GM23248 (cell line): Measurements from ENCODE around the gene MAP3K6. TPM values are rescaled to one million over a fixed set of nuclear protein-coding genes. Genes with fewer than 3 reads are reported as not detected.
A peak's percentile ranks its signal among the peaks of the same experiment; 100 is the strongest.

ENCODE experiments used
- DNase-seq: peaks from one replicate; pipeline ENCODE4 v3.0.0-alpha.2; 2015
- H2AFZ ChIP-seq: fragments of 200-600 bp; sonication (generic); 2 replicates; pipeline ENCODE4 v1.6.1; 2016; ENCODE audit warnings: antibody characterized with exemption
- H3F3A ChIP-seq: fragments of 200-600 bp; sonication (generic); 2 replicates; pipeline ENCODE4 v1.6.1; 2016; ENCODE audit warnings: mild to moderate bottlenecking, antibody characterized with exemption, mixed run types; ENCODE audit not compliant: insufficient read depth
- H3K27ac ChIP-seq: fragments of 200-600 bp; sonication (generic); 2 replicates; pipeline ENCODE4 v1.5.1; 2016; ENCODE audit warnings: mild to moderate bottlenecking
- H3K27me3 ChIP-seq: fragments of 200-600 bp; sonication (generic); replicated peaks from 2 replicates; pipeline ENCODE4 v1.6.1; 2016; ENCODE audit warnings: mild to moderate bottlenecking; ENCODE audit not compliant: insufficient read depth
- H3K36me3 ChIP-seq: fragments of 200-600 bp; sonication (generic); 2 replicates; pipeline ENCODE4 v1.6.1; 2016; ENCODE audit warnings: low read depth, mild to moderate bottlenecking
- H3K4me1 ChIP-seq: fragments of 200-600 bp; sonication (generic); 2 replicates; pipeline ENCODE4 v1.6.1; 2016; ENCODE audit warnings: mild to moderate bottlenecking; ENCODE audit not compliant: insufficient read depth
- H3K4me2 ChIP-seq: fragments of 200-600 bp; sonication (generic); one replicate; pipeline ENCODE4 v1.6.1; 2016; ENCODE audit warnings: mild to moderate bottlenecking; ENCODE audit not compliant: unreplicated experiment
- H3K4me3 ChIP-seq: fragments of 200-600 bp; sonication (generic); 2 replicates; pipeline ENCODE4 v1.5.1; 2016; ENCODE audit warnings: mild to moderate bottlenecking
- H3K79me2 ChIP-seq: fragments of 200-600 bp; sonication (generic); 2 replicates; pipeline ENCODE4 v1.6.1; 2016; ENCODE audit warnings: mild to moderate bottlenecking; ENCODE audit not compliant: insufficient read depth
- H3K9ac ChIP-seq: fragments of 200-600 bp; sonication (generic); 2 replicates; pipeline ENCODE4 v1.6.1; 2016; ENCODE audit warnings: mild to moderate bottlenecking
- H3K9me2 ChIP-seq: fragments of 200-600 bp; sonication (generic); 2 replicates; pipeline ENCODE4 v1.6.1; 2016; ENCODE audit warnings: mixed run types, mild to moderate bottlenecking, moderate library complexity; ENCODE audit not compliant: insufficient read depth
- H3K9me3 ChIP-seq: fragments of 200-600 bp; sonication (generic); one replicate; pipeline ENCODE4 v1.6.1; 2017; ENCODE audit warnings: low read depth
- H4K20me1 ChIP-seq: fragments of 200-600 bp; sonication (generic); 2 replicates; pipeline ENCODE4 v1.6.0; 2016; ENCODE audit not compliant: insufficient read depth
- EZH2 ChIP-seq: fragments of 200-600 bp; sonication (generic); IDR thresholded peaks from 2 replicates; pipeline ENCODE4 v1.6.1; 2018; ENCODE audit warnings: antibody characterized with exemption, mild to moderate bottlenecking; ENCODE audit not compliant: insufficient read depth, poor library complexity, severe bottlenecking
- EZH2phosphoT487 ChIP-seq: fragments of 200-600 bp; sonication (generic); IDR thresholded peaks from 2 replicates; pipeline ENCODE4 v1.6.1; 2018; ENCODE audit warnings: antibody characterized with exemption, moderate library complexity, mild to moderate bottlenecking, low read depth; ENCODE audit not compliant: insufficient read depth
- WGBS, 2 experiments: methylation state at CpG; one replicate each; pipeline ENCODE4 v1.1.6; 2015 to 2017; ENCODE audit warnings: low lambda C conversion rate in 2 of 2, low coverage in 1 of 2; ENCODE audit errors: missing lambda C conversion rate in 2 of 2; 5-methylcytosine and 5-hydroxymethylcytosine counted together
- in situ Hi-C: fragments of 300-500 bp; cut with MboI; formaldehyde crosslinking; loops from 2 replicates; pipeline ENCODE4 v1.15.0; 2020
- polyA plus RNA-seq: library from polyadenylated mRNA; unstranded; fragments of >200 nt; fragmentation: Nextera tagmentation; extraction: Ambion mirVana; gene quantifications from 2 replicates; pipeline ENCODE4 v1.2.1, GENCODE V29; 2016
- total RNA-seq: library from RNA; depleted of rRNA; stranded (reverse); fragments of >200 nt; shearing (Covaris generic); gene quantifications from 2 replicates; pipeline ENCODE4 v1.2.3, GENCODE V29; 2014

The MAP3K6 gene
- total and polyA plus RNA-seq, 2 experiments from 2014 or later, result 13.7 to 40.3 TPM

GRCh38 chr1:27342778-27343638 lies 23.8 kb downstream of the MAP3K6 start:
- in situ Hi-C loops, result no loop called here

GRCh38 chr1:27342391-27342777 lies 24.4 kb downstream of the MAP3K6 start:
- no peak overlapping the region for H2AFZ ChIP-seq
- no peaks in the 10 kb centered on the region for H3K79me2 ChIP-seq
- 91 to 93% methylated on average over 8 of the region's 8 CpGs for WGBS, 2 experiments
- H4K20me1 ChIP-seq, result no peaks in the 10 kb centered on the region
- no peaks in the 10 kb centered on the region for H3K36me3 ChIP-seq
- in situ Hi-C loops, result no loop called here
- no peak overlapping the region for H3K27ac ChIP-seq
- H3K27me3 ChIP-seq, result no peaks in the 10 kb centered on the region
- no peak for DNase-seq
- no peaks in the 10 kb centered on the region for H3K9me3 ChIP-seq
- H3K9me2 ChIP-seq, result no peaks in the 10 kb centered on the region
- H3K9ac ChIP-seq, result no peak overlapping the region
- no peak overlapping the region for H3K4me3 ChIP-seq
- no peak overlapping the region for H3K4me2 ChIP-seq
- no peaks in the 10 kb centered on the region for H3F3A ChIP-seq
- TF ChIP-seq EZH2, result no peak
- no peak for TF ChIP-seq EZH2phosphoT487
- peaks cover 14% of the 10 kb centered on the region for H3K4me1 ChIP-seq

More at GRCh38 chr1:27342778-27343638, 23.8 kb downstream of the MAP3K6 start:
- no peak overlapping the region for H3K27ac ChIP-seq
- H3K27me3 ChIP-seq, result no peaks in the 10 kb centered on the region
- H3K9me2 ChIP-seq, result no peaks in the 10 kb centered on the region
- no peak overlapping the region for H3K9ac ChIP-seq
- DNase-seq, result no peak
- no peak overlapping the region for H2AFZ ChIP-seq
- 83 to 84% methylated on average over 29 to 31 of the region's 31 CpGs for WGBS, 2 experiments
- no peaks in the 10 kb centered on the region for H3K79me2 ChIP-seq
- H3K36me3 ChIP-seq, result no peaks in the 10 kb centered on the region
- no peaks in the 10 kb centered on the region for H3K9me3 ChIP-seq
- TF ChIP-seq EZH2phosphoT487 (no peak), EZH2 (no peak)
- peaks cover 14% of the 10 kb centered on the region for H3K4me1 ChIP-seq
- no peaks in the 10 kb centered on the region for H3F3A ChIP-seq
- no peak overlapping the region for H3K4me2 ChIP-seq
- H4K20me1 ChIP-seq, result no peaks in the 10 kb centered on the region
- no peak overlapping the region for H3K4me3 ChIP-seq

DNA sequence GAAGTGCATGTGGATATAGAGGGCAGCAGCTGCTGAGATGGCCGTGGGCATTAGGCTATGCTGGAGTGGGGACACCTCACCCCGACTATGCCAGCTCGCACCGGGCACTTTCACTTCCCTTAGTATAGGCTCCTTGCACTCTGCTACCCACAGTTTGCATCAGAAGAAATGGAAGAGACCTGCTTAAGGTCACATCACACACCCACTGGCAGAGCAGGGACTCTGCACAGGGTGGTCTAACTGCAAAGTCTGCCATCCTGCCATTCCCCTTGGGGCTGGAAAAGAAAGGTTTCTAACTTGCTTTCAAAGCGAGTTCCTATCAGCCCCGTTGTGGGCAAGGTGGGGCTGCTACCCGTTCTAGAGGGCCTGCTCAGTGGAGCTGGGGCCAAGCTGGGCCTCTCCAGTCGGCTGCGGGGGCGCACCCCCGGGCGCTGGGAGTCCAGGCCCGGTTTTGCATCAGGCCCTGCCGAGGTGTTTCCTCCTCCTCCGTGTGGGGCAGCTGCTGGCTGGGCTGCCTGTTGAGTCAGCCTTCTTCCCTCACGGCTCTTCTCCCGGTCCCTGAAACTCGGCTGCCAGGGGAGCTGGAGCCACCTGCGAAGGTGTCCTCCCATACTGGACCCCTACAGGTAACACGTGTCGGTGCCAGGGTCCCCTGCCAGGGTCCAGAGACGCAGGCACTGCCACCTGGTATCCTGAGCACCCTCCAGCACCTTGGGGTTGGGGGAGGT lies 25.1 kb downstream of the MAP3K6 start, which contains the start of gene SYTL1:
Gene SYTL1, plus strand, starts transcription at position 498 of the 728 bp plus-strand sequence. CDS start 3,313 bp downstream, outside the sequence.
- peak; percentile 82 for DNase-seq
- Histone ChIP-seq H3K9me2 (no peaks in the 10 kb centered on the region), H3K36me3 (no peaks in the 10 kb centered on the region), H3K9me3 (no peaks in the 10 kb centered on the region), H3K4me1 (peaks cover 14% of the 10 kb centered on the region), H4K20me1 (no peaks in the 10 kb centered on the region), H2AFZ (peak within 1 kb of the TSS; percentile 5; the same call in 1 of the 2 replicates), H3K9ac (no peak within 1 kb of the TSS), H3F3A (no peaks in the 10 kb centered on the region), H3K4me3 (no peak within 1 kb of the TSS), H3K27ac (no peak within 1 kb of the TSS), H3K4me2 (no peak within 1 kb of the TSS), H3K79me2 (no peaks in the 10 kb centered on the region), H3K27me3 (no peaks in the 10 kb centered on the region)
- WGBS, 2 experiments, result 38 to 39% methylated on average over 20 of the region's 22 CpGs
- TF ChIP-seq EZH2 (no peak), EZH2phosphoT487 (no peak)
- in situ Hi-C loops, result no loop called here

DNA sequence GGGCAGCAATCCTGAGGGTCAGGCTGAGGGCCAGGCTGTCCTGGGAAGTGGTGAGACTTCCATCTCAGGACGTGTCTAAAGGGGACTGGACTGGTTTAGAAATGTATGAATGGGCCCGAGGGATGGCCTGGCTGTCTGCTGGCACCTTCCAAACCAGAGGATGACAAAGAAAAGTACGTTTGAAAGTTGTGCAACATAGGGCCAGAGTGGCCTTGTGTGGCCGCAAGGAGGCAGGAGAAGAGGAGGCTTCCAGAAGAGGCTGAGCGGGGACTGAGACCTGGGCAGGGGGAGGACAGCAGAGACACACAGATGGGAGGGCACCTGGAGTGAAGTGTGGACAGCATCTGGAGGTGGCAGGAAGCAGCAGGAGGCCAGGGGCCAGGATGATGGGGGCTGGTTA lies 27.5 kb downstream of the MAP3K6 start:
- no peak overlapping the region for H3K4me2 ChIP-seq
- H3K79me2 ChIP-seq, result no peaks in the 10 kb centered on the region
- TF ChIP-seq EZH2phosphoT487 (no peak), EZH2 (no peak)
- H3K4me3 ChIP-seq, result no peak overlapping the region
- H4K20me1 ChIP-seq, result no peaks in the 10 kb centered on the region
- WGBS, 2 experiments, result 71 to 76% methylated on average over 5 of the region's 5 CpGs
- peaks cover 5% of the 10 kb centered on the region; the same call in 1 of the 2 replicates for H3K36me3 ChIP-seq
- DNase-seq, result no peak
- H3K9ac ChIP-seq, result no peak overlapping the region
- H3F3A ChIP-seq, result no peaks in the 10 kb centered on the region
- H3K4me1 ChIP-seq, result peaks cover 14% of the 10 kb centered on the region
- H3K9me3 ChIP-seq, result no peaks in the 10 kb centered on the region
- no peak overlapping the region for H3K27ac ChIP-seq
- no peaks in the 10 kb centered on the region for H3K27me3 ChIP-seq
- H3K9me2 ChIP-seq, result no peaks in the 10 kb centered on the region
- H2AFZ ChIP-seq, result no peak overlapping the region
- in situ Hi-C loops, result no loop called here
